Stimulated activated CD4-positive, alpha-beta T cell treated with anti-CD3 and anti-CD28 coated beads, Interleukin-4, amount 100 ng/mL, for 24 hours (primary cell): ENCODE data around the gene PCSK6.
A peak's percentile ranks its signal among the peaks of the same experiment; 100 is the strongest.

Source experiments
- DNase-seq: peaks from one replicate; pipeline ENCODE4 v3.0.0-alpha.2; 2020

PCSK6 gene

GRCh38 chr15:101522621-101523559 is 33.4 kb upstream of the PCSK6 start:
- DNase-seq, result no peak

DNA sequence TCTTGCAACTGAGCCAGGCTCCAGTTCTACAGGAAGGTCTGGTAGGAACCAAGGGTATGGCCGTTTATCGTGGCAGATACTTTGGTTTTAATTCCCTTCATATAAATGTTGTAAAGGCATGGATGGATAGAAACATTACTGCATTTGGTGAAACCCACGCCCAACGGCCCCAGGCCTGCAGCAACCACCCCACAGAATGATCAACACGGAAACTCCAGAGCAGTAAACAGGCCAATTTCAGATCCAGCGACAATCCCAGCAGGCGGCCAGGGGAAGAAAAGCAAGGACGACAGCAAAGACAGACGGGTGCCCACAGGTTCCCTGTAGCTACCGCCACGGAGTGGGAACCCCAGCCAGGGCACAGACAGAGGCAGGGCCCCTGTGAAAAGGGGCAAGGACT is 32.6 kb upstream of the PCSK6 start:
- DNase-seq, result no peak

DNA sequence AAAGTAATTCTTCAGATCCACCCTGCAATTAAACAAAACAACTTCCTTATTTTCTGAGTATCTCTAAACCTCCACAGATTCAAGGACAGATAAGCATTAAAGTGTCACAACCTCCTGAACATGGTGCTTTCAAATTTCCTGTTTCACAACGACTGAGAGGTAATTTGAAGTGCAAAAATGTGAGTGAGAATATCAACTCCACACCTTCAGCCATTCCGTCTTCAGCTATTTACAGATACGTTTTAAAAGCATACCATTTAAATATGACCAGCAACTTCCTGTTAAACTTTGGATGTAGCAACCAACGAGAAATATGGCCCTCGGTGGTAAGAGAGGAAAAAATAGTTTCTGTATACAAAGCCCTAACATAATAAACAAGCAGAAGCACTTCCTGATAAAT is 32.1 kb upstream of the PCSK6 start:
- DNase-seq, result no peak

DNA sequence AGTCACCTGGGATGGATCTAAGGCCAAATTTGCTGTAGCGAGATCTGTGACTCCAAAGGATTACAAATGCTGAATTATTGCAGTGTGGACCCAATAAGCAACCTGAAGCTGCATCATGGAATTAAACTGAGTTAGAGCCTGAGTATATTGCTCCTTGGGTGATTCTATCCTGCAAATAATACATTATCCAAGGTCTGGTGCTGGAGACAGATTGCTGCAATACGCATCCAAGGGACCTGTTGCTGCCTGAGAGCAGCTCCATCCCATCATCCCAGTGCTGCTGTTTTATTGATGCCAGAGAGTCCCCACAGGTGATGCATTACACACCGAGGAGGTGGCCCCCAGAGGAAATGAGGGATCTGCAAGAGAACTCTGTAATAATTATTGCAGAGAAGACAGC is 31.6 kb upstream of the PCSK6 start:
- DNase-seq, result no peak

- no peak for DNase-seq
Observed at GRCh38 chr15:101520395-101520794, 30.9 kb upstream of the PCSK6 start.

DNA sequence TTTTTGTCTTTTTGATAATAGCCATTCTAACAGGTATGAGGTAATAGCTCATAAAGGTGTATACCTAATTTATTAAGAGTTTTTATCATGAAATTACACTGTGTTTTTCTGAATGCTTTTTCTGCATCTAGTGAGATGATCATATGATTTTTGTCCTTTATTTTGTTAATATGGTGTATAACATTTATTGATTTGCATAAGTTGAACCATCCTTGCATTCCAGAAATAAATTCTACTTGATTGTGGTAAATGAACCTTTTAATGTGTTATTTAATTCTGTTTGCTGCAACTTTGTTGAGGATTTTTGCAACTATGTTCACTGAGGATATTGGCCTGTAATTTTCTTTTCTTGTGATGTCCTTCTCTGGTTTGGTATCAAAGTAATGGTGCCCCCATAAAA is 28.0 kb upstream of the PCSK6 start:
- no peak for DNase-seq

DNA sequence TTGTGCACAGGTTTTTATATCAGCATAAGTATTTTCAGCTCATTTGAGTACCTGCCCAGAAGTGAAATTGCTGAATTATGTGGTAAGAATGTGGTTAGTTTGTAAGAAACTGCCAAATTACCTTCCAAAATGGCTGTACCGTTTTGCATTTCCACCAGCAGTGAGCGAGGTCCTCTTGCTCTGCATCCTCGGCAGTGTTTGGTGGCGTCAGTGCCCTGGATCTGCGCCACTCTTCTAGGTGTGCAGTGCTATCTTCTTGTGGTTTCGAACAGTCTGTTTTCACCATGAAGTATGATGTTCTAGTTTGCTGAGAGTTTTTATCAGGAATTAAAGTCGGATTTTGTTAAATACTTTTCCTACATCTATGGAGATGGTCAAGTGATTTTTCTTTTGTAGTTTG is 24.8 kb upstream of the PCSK6 start:
- DNase-seq, result peak; percentile 0

GRCh38 chr15:101511717-101512116 is 22.2 kb upstream of the PCSK6 start:
- DNase-seq, result no peak

DNA sequence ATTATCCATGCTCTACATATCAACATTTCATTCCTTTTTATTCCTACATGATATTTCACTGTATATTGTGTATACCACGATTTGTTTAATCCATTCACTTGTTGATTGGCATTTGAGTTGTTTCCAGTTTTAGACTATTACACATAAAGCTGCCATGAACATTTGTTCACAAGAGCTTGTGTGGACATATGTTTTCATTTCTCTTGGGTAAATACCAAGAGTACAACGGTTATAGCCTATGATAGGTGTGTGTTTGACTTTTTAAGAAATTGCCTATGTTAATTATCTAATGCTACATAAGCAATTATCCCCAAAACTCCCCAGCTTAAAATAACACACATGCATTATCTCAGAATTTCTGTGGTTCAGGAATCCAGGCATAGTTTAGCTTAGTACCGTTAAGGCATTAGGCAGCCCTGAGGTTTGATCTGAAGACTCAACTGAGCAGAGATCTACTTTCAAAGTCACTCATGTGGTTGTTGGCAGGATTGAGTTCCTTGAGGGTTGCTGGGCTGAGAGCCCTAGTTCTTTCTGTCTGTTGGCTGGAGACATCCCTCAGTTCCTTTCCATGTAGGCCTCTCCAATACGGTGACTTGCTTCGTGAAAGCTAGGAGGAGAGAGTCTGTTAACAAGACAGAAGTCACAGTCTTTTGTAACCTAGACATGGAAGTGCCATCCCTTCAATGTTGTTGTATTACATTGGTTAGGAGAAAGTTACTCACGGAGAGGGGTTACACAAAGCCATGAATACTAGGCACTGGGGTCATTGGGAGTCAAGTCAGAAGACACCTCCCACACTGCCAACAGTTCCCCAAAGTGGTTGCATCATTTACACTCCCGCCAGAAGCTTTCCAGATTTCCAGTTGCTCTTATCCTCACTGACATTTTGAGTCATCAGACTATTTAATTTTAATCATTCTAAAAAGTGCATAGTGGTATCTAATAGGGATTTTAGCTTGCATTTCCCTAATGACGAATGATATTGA is 21.0 kb upstream of the PCSK6 start:
- no peak for DNase-seq

DNA sequence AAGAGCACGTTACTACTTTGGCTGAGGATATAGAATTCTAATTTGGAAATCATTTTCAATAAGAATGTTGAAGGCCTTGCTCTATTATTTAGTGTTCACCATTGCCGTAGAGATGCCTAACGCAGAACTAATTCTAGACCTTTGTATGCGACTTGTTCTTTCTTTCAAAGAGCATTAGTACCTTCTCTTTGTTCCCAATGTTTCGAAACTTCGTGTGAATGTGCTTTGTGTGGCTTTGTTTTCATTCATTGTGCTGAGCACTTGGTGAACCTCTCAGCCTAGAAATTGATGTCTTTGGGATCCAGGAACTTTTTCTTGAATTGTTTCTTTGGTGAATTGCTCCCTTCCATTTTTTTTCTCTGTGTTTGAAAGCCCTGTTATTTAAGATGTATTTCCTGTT is 19.8 kb upstream of the PCSK6 start:
- DNase-seq, result no peak

- DNase-seq, result no peak
Observed at GRCh38 chr15:101506491-101506890, 17.0 kb upstream of the PCSK6 start.

GRCh38 chr15:101505610-101506337 is 16.3 kb upstream of the PCSK6 start:
- peak; percentile 1 for DNase-seq

- peak; percentile 2 for DNase-seq
Observed at GRCh38 chr15:101504866-101505609, 15.5 kb upstream of the PCSK6 start.

DNA sequence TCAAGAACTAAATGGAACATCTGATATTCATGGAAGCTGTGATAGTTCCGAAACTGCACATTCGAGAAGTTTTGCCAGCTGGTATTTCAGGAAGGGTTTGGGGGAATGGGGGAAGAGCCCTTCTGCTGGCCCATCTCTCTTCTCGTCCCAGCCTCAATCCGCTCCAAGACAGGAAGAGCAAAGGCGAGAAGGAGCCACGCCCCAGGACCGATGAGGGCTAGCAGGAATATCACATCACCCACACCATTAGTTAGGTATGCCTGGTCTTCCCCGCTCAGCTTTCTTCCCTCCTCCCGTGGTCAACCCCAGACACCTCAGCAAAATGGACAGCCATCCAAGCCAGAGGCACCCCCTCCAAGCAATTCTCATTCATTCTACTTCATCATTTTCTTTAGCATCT is 14.9 kb upstream of the PCSK6 start:
- peak; percentile 1 for DNase-seq

DNA sequence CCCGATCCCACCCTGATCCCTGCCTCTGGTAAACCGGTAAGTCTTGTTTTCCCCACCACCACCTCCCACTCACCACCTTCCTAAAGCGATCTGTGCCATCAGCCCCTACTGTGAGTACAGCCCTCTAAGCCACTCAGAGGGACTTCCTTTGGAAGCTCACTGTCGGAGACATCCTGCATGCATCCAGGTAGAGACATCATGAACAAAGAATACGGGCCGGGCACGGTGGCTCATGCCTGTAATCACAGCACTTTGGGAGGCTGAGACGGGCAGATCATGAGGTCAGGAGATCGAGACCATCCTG is 13.7 kb upstream of the PCSK6 start:
- DNase-seq, result no peak

- DNase-seq, result peak; percentile 1
Observed at GRCh38 chr15:101502572-101503295, 13.2 kb upstream of the PCSK6 start.

- DNase-seq, result peak; percentile 56
Observed at GRCh38 chr15:101501703-101502373, 12.3 kb upstream of the PCSK6 start.

DNA sequence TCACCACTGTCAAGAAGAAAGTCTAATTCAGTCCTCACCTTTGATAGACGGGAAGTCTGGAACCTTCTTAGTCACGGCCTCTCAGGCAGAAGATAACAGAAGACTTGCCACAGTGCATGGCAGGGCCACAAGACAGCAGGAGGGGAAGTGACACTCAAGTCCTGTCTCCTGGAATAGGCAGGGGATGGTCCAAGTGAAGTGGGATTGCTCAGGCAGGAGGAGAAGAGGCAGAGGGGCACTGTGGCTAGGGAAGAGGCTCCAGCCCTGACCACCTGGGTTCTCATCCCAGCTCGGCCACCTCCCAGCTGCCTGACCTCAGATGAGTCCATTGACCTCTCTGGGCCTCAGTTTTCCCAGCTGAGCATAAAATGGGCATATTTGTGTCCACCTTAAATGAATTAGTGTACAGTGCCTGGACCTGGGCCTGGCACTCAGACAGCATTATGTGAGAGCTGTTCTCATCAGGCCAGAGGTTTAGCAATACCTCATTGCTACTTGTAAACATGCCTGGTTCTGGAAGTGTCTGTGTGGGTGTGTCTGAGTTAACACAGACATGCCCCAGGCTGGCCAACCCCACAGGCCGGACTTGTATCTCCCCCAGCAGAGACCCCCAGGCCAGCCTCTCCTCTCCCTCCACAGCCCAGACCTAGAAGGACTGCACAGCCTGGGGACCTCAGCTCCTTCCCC is 11.5 kb upstream of the PCSK6 start:
- peak; percentile 2 for DNase-seq

GRCh38 chr15:101499863-101500713 is 10.6 kb upstream of the PCSK6 start:
- DNase-seq, result peak; percentile 1
